ENCODE measurements around the gene MYL2. TPM values are rescaled to one million over a fixed set of nuclear protein-coding genes. Genes with fewer than 3 reads are reported as not detected.

MYL2 gene
- total and polyA plus RNA-seq, 2 experiments from 2014 or later, result not detected

DNA sequence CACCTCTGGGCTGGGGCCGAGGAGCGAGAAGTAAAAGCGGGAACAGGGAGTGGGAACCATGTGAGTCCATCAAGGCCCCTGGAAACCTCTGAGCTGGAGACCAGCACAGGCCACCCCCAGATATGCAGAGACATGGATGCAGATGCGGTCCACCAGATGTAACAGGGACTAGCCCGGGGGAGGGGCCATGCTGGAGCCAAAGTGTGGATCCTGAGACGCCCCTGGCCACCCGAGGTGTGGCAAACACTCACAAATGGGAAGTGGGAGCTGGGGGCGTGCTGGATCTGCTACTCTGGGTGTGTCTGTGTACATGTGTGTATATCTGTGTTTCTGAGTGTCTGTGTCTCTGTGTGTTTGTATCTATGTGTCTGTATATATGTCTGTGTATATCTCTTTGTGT is 12.8 kb downstream of the MYL2 start:
- H3K79me2 ChIP-seq (ENCODE audit: insufficient read depth), result no peaks in the 10 kb centered on the region
- no peaks in the 10 kb centered on the region for H3K4me1 ChIP-seq (ENCODE audit: insufficient read depth)
- no peaks in the 10 kb centered on the region for H3K36me3 ChIP-seq (ENCODE audit: low read depth)
- no peak for DNase-seq
- no peaks in the 10 kb centered on the region for H4K20me1 ChIP-seq (ENCODE audit: insufficient read depth)
- H3K27ac ChIP-seq, result no peak overlapping the region
- no peaks in the 10 kb centered on the region for H3F3A ChIP-seq (ENCODE audit: insufficient read depth)
- peaks cover 9% of the 10 kb centered on the region; the same call in 1 of the 2 replicates for H3K27me3 ChIP-seq (replicated peaks; ENCODE audit: insufficient read depth)
- no peak overlapping the region for H3K9ac ChIP-seq
- no peak overlapping the region for H3K4me2 ChIP-seq (ENCODE audit: unreplicated experiment)
- H3K9me3 ChIP-seq (ENCODE audit: low read depth), result no peaks in the 10 kb centered on the region
- no peak overlapping the region for H2AFZ ChIP-seq
- 31 to 33% methylated on average over 8 of the region's 8 CpGs for WGBS, 2 experiments (ENCODE audit: low coverage in 1 of 2, low lambda C conversion rate in 2 of 2, missing lambda C conversion rate in 2 of 2)
- H3K9me2 ChIP-seq (ENCODE audit: insufficient read depth), result no peaks in the 10 kb centered on the region
- in situ Hi-C loops (cut with MboI), result no loop called here
- no peak for TF ChIP-seq EZH2 (IDR thresholded peaks at IDR 0.05; ENCODE audit: insufficient read depth, poor library complexity, severe bottlenecking)
- TF ChIP-seq EZH2phosphoT487 (IDR thresholded peaks at IDR 0.05; ENCODE audit: insufficient read depth, low read depth), result no peak
- no peak overlapping the region for H3K4me3 ChIP-seq

DNA sequence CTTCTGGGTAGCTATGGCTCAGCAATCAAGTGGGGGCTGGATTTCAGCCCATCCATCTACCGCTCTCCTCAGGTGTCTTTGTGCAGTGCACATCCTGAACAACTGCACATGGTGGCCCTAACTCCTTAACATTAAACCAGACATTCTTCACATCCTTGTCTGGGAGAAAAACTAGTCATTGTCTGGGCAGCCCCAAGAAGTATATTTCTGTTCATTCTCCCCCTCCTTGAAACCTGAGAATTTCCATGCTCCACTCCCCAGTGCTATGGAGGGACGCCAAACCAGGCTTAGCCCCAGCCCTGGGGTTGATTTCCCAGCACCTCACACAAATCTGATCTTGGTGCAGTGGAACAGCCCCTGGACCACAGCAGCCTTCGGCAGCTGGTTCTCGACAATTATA is 13.4 kb downstream of the MYL2 start:
- TF ChIP-seq EZH2phosphoT487 (IDR thresholded peaks at IDR 0.05; ENCODE audit: insufficient read depth, low read depth) (no peak), EZH2 (IDR thresholded peaks at IDR 0.05; ENCODE audit: insufficient read depth, poor library complexity, severe bottlenecking) (no peak)
- Histone ChIP-seq H3K9me3 (ENCODE audit: low read depth) (no peaks in the 10 kb centered on the region), H3K9me2 (ENCODE audit: insufficient read depth) (no peaks in the 10 kb centered on the region), H3K27ac (no peak overlapping the region), H3K4me1 (ENCODE audit: insufficient read depth) (no peaks in the 10 kb centered on the region), H3K27me3 (replicated peaks; ENCODE audit: insufficient read depth) (peaks cover 9% of the 10 kb centered on the region; the same call in 1 of the 2 replicates), H4K20me1 (ENCODE audit: insufficient read depth) (no peaks in the 10 kb centered on the region), H3K4me2 (ENCODE audit: unreplicated experiment) (no peak overlapping the region), H3F3A (ENCODE audit: insufficient read depth) (no peaks in the 10 kb centered on the region), H3K79me2 (ENCODE audit: insufficient read depth) (no peaks in the 10 kb centered on the region), H3K36me3 (ENCODE audit: low read depth) (no peaks in the 10 kb centered on the region), H3K9ac (no peak overlapping the region), H2AFZ (no peak overlapping the region), H3K4me3 (no peak overlapping the region)
- in situ Hi-C loops (cut with MboI), result no loop called here
- 77 to 86% methylated on average over 4 of the region's 4 CpGs for WGBS, 2 experiments (ENCODE audit: low coverage in 1 of 2, low lambda C conversion rate in 2 of 2, missing lambda C conversion rate in 2 of 2)
- no peak for DNase-seq

DNA sequence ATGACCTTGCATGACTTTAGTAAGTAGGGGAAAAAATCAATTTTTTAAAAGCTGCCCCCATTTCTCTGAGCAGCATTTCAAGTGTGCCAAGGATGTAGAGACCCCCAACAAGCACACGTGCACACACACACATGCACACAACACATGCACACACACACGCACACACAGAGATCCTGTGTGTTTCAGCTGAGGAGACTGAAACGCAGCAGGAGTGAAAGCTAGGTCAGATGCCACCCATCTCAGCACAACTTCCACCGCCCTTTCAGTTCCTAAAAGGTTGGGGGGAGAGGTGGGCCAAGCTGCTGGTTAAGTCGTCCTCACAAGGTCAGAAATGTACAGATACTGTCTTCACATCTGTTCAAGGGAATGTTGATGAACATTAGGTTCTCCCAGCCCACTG is 13.9 kb downstream of the MYL2 start:
- no peak for TF ChIP-seq EZH2phosphoT487 (IDR thresholded peaks at IDR 0.05; ENCODE audit: insufficient read depth, low read depth)
- TF ChIP-seq EZH2 (IDR thresholded peaks at IDR 0.05; ENCODE audit: insufficient read depth, poor library complexity, severe bottlenecking), result no peak
- H3K9me2 ChIP-seq (ENCODE audit: insufficient read depth), result no peaks in the 10 kb centered on the region
- in situ Hi-C loops (cut with MboI), result no loop called here
- peaks cover 9% of the 10 kb centered on the region; the same call in 1 of the 2 replicates for H3K27me3 ChIP-seq (replicated peaks; ENCODE audit: insufficient read depth)
- no peaks in the 10 kb centered on the region for H3F3A ChIP-seq (ENCODE audit: insufficient read depth)
- no peak overlapping the region for H3K4me3 ChIP-seq
- H3K4me2 ChIP-seq (ENCODE audit: unreplicated experiment), result no peak overlapping the region
- no peaks in the 10 kb centered on the region for H3K36me3 ChIP-seq (ENCODE audit: low read depth)
- H3K79me2 ChIP-seq (ENCODE audit: insufficient read depth), result no peaks in the 10 kb centered on the region
- WGBS, 2 experiments (ENCODE audit: low coverage in 1 of 2, low lambda C conversion rate in 2 of 2, missing lambda C conversion rate in 2 of 2), result 54 to 69% methylated on average over 5 of the region's 5 CpGs
- H3K4me1 ChIP-seq (ENCODE audit: insufficient read depth), result no peaks in the 10 kb centered on the region
- no peak for DNase-seq
- H3K27ac ChIP-seq, result no peak overlapping the region
- no peaks in the 10 kb centered on the region for H4K20me1 ChIP-seq (ENCODE audit: insufficient read depth)
- no peak overlapping the region for H3K9ac ChIP-seq
- no peak overlapping the region for H2AFZ ChIP-seq
- H3K9me3 ChIP-seq (ENCODE audit: low read depth), result no peaks in the 10 kb centered on the region

DNA sequence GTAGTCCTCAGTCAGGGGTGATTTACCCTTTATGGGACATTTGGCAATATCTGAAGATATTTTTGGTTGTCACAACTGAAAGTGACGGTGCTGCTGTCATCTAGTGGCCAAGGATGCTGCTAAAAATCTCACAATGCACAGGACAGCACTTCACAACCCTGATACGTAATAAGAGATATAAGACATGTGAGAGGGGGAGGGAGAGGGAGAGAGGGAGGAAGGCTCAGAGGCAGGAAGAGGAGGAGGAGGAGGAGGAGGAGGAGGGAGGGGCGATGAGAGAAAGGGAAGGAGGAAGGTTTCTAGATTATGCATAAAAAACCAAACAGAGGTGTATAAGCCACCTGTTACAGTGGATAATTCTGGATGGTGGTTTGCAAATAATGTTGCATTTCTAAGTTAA is 14.3 kb downstream of the MYL2 start:
- H4K20me1 ChIP-seq (ENCODE audit: insufficient read depth), result no peaks in the 10 kb centered on the region

DNA sequence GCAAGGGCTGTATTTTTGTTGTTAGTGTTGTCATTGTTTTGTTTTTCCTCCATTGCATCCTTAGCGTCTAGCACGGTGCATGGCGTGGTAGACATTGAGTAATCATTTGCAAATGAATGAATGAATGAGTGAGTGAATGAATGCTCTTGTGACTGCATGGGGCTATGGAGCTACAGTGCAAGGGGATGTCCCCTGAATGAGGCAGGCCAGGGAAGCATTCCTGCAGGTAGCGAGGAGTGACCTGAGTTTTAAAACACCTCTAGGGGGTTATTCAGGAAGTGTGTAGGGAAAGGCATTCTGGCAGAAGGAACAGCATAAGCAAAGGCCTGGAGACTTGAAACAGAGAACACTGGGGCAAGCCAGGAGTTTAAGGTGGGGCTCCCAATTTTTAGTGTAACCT is 16.9 kb downstream of the MYL2 start:
- TF ChIP-seq EZH2phosphoT487 (IDR thresholded peaks at IDR 0.05; ENCODE audit: insufficient read depth, low read depth) (no peak), EZH2 (IDR thresholded peaks at IDR 0.05; ENCODE audit: insufficient read depth, poor library complexity, severe bottlenecking) (no peak)
- Histone ChIP-seq H3K36me3 (ENCODE audit: low read depth) (no peaks in the 10 kb centered on the region), H3K27me3 (replicated peaks; ENCODE audit: insufficient read depth) (peaks cover 9% of the 10 kb centered on the region; the same call in 1 of the 2 replicates), H3K9me3 (ENCODE audit: low read depth) (no peaks in the 10 kb centered on the region), H3K9me2 (ENCODE audit: insufficient read depth) (no peaks in the 10 kb centered on the region), H3K4me3 (no peak overlapping the region), H3K4me2 (ENCODE audit: unreplicated experiment) (no peak overlapping the region), H2AFZ (no peak overlapping the region), H3K9ac (no peak overlapping the region), H3K27ac (no peak overlapping the region), H3F3A (ENCODE audit: insufficient read depth) (no peaks in the 10 kb centered on the region), H3K4me1 (ENCODE audit: insufficient read depth) (no peaks in the 10 kb centered on the region), H3K79me2 (ENCODE audit: insufficient read depth) (no peaks in the 10 kb centered on the region), H4K20me1 (ENCODE audit: insufficient read depth) (no peaks in the 10 kb centered on the region)
- WGBS, 2 experiments (ENCODE audit: low coverage in 1 of 2, low lambda C conversion rate in 2 of 2, missing lambda C conversion rate in 2 of 2), result 76 to 77% methylated on average over 4 of the region's 4 CpGs
- no peak for DNase-seq
- in situ Hi-C loops (cut with MboI), result no loop called here

More for the DNA sequence above, 14.3 kb downstream of the MYL2 start:
- Histone ChIP-seq H3K79me2 (ENCODE audit: insufficient read depth) (no peaks in the 10 kb centered on the region), H3K27ac (no peak overlapping the region), H3K9me2 (ENCODE audit: insufficient read depth) (no peaks in the 10 kb centered on the region), H3F3A (ENCODE audit: insufficient read depth) (no peaks in the 10 kb centered on the region), H2AFZ (no peak overlapping the region), H3K36me3 (ENCODE audit: low read depth) (no peaks in the 10 kb centered on the region), H3K4me3 (no peak overlapping the region), H3K9ac (no peak overlapping the region), H3K4me1 (ENCODE audit: insufficient read depth) (no peaks in the 10 kb centered on the region), H3K4me2 (ENCODE audit: unreplicated experiment) (no peak overlapping the region), H3K27me3 (replicated peaks; ENCODE audit: insufficient read depth) (peaks cover 9% of the 10 kb centered on the region; the same call in 1 of the 2 replicates), H3K9me3 (ENCODE audit: low read depth) (no peaks in the 10 kb centered on the region)
- WGBS, 2 experiments (ENCODE audit: low coverage in 1 of 2, low lambda C conversion rate in 2 of 2, missing lambda C conversion rate in 2 of 2), result 21 to 24% methylated on average over 2 to 3 of the region's 3 CpGs
- TF ChIP-seq EZH2phosphoT487 (IDR thresholded peaks at IDR 0.05; ENCODE audit: insufficient read depth, low read depth) (no peak), EZH2 (IDR thresholded peaks at IDR 0.05; ENCODE audit: insufficient read depth, poor library complexity, severe bottlenecking) (no peak)
- no peak for DNase-seq
- in situ Hi-C loops (cut with MboI), result no loop called here
